NCI-H2107 treated with DMSO at 0.1 percent for 48 hours (cell line): ENCODE measurements around the gene LAMTOR5.
"Not testable (repeated sequence)": the region's sequence is repeated elsewhere in the genome, so short reads cannot be mapped to it uniquely, and the experiment has no call there.

Source experiments
- DNase-seq: peaks from one replicate; lab custom pipeline; 2025; ENCODE audit not compliant: unreplicated experiment; lab: John Stamatoyannopoulos, UW

LAMTOR5 gene

GRCh38 chr1:110428946-110429345 lies 21.5 kb upstream of the LAMTOR5 start:
- DNase-seq = no peak

- no peak for DNase-seq
These were observed 19.4 kb upstream of the LAMTOR5 start for GRCh38 chr1:110426854-110427253.

- no peak for DNase-seq
These were observed 18.2 kb upstream of the LAMTOR5 start for GRCh38 chr1:110425612-110426152.

- no peak for DNase-seq
These were observed 17.5 kb upstream of the LAMTOR5 start for GRCh38 chr1:110424699-110425611.

- DNase-seq = no peak
These were observed 13.6 kb upstream of the LAMTOR5 start for GRCh38 chr1:110420874-110421793.

- no peak for DNase-seq
These were observed 12.6 kb upstream of the LAMTOR5 start for GRCh38 chr1:110420023-110420662.

- DNase-seq = no peak
These were observed 11.2 kb upstream of the LAMTOR5 start for GRCh38 chr1:110418729-110419128.

GRCh38 chr1:110413045-110413444 lies 5.6 kb upstream of the LAMTOR5 start:
- not testable (repeated sequence) for DNase-seq

GRCh38 chr1:110412576-110412975 lies 5.1 kb upstream of the LAMTOR5 start:
- peak; percentile 47 for DNase-seq

GRCh38 chr1:110411173-110411735 lies 3.8 kb upstream of the LAMTOR5 start:
- DNase-seq = no peak

- DNase-seq = no peak
These were observed 1.8 kb upstream of the LAMTOR5 start for GRCh38 chr1:110409316-110409715.

- DNase-seq = no peak
These were observed 994 bp upstream of the LAMTOR5 start for GRCh38 chr1:110408488-110408887.

- not testable (repeated sequence) for DNase-seq
These were observed 1.1 kb downstream of the LAMTOR5 start for GRCh38 chr1:110406407-110406806.

- DNase-seq = no peak
These were observed 3.1 kb downstream of the LAMTOR5 start for GRCh38 chr1:110404401-110404800.

GRCh38 chr1:110403805-110404204 lies 3.7 kb downstream of the LAMTOR5 start:
- DNase-seq = no peak

- not testable (repeated sequence) for DNase-seq
These were observed 11.1 kb downstream of the LAMTOR5 start for GRCh38 chr1:110396259-110396958.

GRCh38 chr1:110394493-110394820 lies 13.0 kb downstream of the LAMTOR5 start:
- DNase-seq = no peak

GRCh38 chr1:110393691-110394492 lies 13.6 kb downstream of the LAMTOR5 start:
- DNase-seq = no peak

GRCh38 chr1:110393286-110393685 lies 14.2 kb downstream of the LAMTOR5 start:
- DNase-seq = no peak
